ENCODE data around the gene ARHGAP22.

ARHGAP22 gene

DNA sequence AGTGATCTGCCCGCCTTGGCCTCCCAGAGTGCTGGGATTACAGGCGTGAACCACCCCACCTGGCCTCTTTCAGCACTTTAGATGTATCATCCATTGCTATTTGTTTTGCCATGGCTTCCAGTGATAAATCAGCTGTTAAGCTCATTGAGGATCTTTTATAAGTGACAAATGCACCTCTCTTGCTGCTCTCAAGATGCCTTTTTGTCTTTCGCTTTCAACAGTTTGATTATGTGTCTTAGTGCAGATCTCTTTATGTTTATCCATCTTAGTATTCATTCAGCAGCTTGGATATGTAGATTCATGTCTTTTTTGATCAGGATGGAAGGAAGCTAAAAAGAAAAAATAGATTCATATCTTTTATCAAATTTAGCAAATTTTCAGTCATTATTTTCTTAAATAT, 192.8 kb downstream of the ARHGAP22 start:
- FAIRE-seq = no peak
- TF ChIP-seq SPI1 (IDR thresholded peaks at IDR 0.05; ENCODE audit: low read depth, low read length) (no peak), PAX5 (IDR thresholded peaks at IDR 0.05; ENCODE audit: insufficient read depth, low read length, severe bottlenecking) (no peak), POLR2AphosphoS5 (IDR thresholded peaks at IDR 0.05; ENCODE audit: low read depth, low read length) (no peak), TAF1 (IDR thresholded peaks at IDR 0.05; ENCODE audit: low read depth, low read length) (no peak), POU2F2 (IDR thresholded peaks at IDR 0.05; ENCODE audit: low read depth, low read length) (no peak)
- DNase-seq (ENCODE audit: insufficient read length, low spot score) = no peak

GRCh38 chr10:48411510-48411909, 193.4 kb downstream of the ARHGAP22 start:
- FAIRE-seq = no peak
- TF ChIP-seq TAF1 (IDR thresholded peaks at IDR 0.05; ENCODE audit: low read depth, low read length) (no peak), POLR2AphosphoS5 (IDR thresholded peaks at IDR 0.05; ENCODE audit: low read depth, low read length) (no peak), POLR2A (IDR thresholded peaks at IDR 0.05; ENCODE audit: low read depth, low read length) (no peak), PAX5 (IDR thresholded peaks at IDR 0.05; ENCODE audit: insufficient read depth, low read length, severe bottlenecking) (no peak), SPI1 (IDR thresholded peaks at IDR 0.05; ENCODE audit: low read depth, low read length) (no peak), POU2F2 (IDR thresholded peaks at IDR 0.05; ENCODE audit: low read depth, low read length) (no peak)
- DNase-seq (ENCODE audit: insufficient read length, low spot score) = no peak

- no peak for FAIRE-seq
- TF ChIP-seq TAF1 (IDR thresholded peaks at IDR 0.05; ENCODE audit: low read depth, low read length) (no peak), POLR2AphosphoS5 (IDR thresholded peaks at IDR 0.05; ENCODE audit: low read depth, low read length) (no peak), POLR2A (IDR thresholded peaks at IDR 0.05; ENCODE audit: low read depth, low read length) (no peak), POU2F2 (IDR thresholded peaks at IDR 0.05; ENCODE audit: low read depth, low read length) (no peak), SPI1 (IDR thresholded peaks at IDR 0.05; ENCODE audit: low read depth, low read length) (no peak), PAX5 (IDR thresholded peaks at IDR 0.05; ENCODE audit: insufficient read depth, low read length, severe bottlenecking) (no peak)
- DNase-seq (ENCODE audit: insufficient read length, low spot score) = no peak
These were observed 194.4 kb downstream of the ARHGAP22 start for GRCh38 chr10:48410503-48410902.

GRCh38 chr10:48406658-48407057, 198.2 kb downstream of the ARHGAP22 start:
- FAIRE-seq = no peak
- TF ChIP-seq SPI1 (IDR thresholded peaks at IDR 0.05; ENCODE audit: low read depth, low read length) = no peak
- no peak for TF ChIP-seq TAF1 (IDR thresholded peaks at IDR 0.05; ENCODE audit: low read depth, low read length)
- no peak for TF ChIP-seq PAX5 (IDR thresholded peaks at IDR 0.05; ENCODE audit: insufficient read depth, low read length, severe bottlenecking)
- TF ChIP-seq POU2F2 (IDR thresholded peaks at IDR 0.05; ENCODE audit: low read depth, low read length) = no peak
- no peak for TF ChIP-seq POLR2AphosphoS5 (IDR thresholded peaks at IDR 0.05; ENCODE audit: low read depth, low read length)
- TF ChIP-seq POLR2A (IDR thresholded peaks at IDR 0.05; ENCODE audit: low read depth, low read length) = no peak

DNA sequence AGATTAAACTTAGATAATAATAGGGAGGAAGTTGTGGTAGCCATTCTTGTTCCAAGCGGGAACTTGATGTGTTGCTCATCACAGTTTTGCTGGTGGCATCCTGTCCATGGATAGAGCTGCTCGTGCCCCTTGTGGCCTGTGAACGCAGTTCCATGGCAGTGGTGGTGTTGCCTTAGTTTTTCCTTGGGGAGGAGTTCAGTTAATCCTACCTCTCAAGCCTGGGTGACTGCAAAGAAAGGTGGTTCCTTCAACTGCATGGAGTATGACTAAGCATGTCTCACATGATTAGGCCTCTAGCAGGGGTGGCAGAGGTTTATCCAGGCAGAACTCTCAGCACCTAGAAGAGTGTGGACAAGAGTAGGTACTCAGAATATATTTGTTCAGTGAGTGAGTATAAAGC, 198.7 kb downstream of the ARHGAP22 start:
- no peak for TF ChIP-seq SPI1 (IDR thresholded peaks at IDR 0.05; ENCODE audit: low read depth, low read length)
- no peak for TF ChIP-seq PAX5 (IDR thresholded peaks at IDR 0.05; ENCODE audit: insufficient read depth, low read length, severe bottlenecking)
- peak; percentile 51 for FAIRE-seq
- DNase-seq (ENCODE audit: insufficient read length, low spot score) = no peak

More at GRCh38 chr10:48406658-48407057, 198.2 kb downstream of the ARHGAP22 start:
- DNase-seq (ENCODE audit: insufficient read length, low spot score) = no peak

DNA sequence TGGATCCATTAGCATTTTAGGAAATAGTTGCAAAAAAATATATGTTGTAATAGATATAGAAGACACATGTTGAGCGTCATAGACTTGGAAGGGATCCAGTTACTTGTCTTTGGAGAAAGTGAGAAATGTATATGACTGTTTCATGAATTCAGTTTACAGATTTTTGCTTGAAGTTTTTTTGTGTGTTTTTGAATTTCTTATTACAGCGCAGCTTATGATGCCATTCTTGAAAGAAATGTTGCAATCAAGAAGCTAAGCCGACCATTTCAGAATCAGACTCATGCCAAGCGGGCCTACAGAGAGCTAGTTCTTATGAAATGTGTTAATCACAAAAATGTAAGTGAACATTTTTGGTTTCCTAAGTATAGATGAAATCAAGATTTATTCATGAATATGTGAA, 200.2 kb downstream of the ARHGAP22 start:
- no peak for TF ChIP-seq POLR2AphosphoS5 (IDR thresholded peaks at IDR 0.05; ENCODE audit: low read depth, low read length)
- no peak for TF ChIP-seq POU2F2 (IDR thresholded peaks at IDR 0.05; ENCODE audit: low read depth, low read length)
- TF ChIP-seq POLR2A (IDR thresholded peaks at IDR 0.05; ENCODE audit: low read depth, low read length) = no peak
- no peak for TF ChIP-seq PAX5 (IDR thresholded peaks at IDR 0.05; ENCODE audit: insufficient read depth, low read length, severe bottlenecking)
- no peak for TF ChIP-seq SPI1 (IDR thresholded peaks at IDR 0.05; ENCODE audit: low read depth, low read length)
- TF ChIP-seq TAF1 (IDR thresholded peaks at IDR 0.05; ENCODE audit: low read depth, low read length) = no peak
- DNase-seq (ENCODE audit: insufficient read length, low spot score) (no peak), FAIRE-seq (no peak)

DNA sequence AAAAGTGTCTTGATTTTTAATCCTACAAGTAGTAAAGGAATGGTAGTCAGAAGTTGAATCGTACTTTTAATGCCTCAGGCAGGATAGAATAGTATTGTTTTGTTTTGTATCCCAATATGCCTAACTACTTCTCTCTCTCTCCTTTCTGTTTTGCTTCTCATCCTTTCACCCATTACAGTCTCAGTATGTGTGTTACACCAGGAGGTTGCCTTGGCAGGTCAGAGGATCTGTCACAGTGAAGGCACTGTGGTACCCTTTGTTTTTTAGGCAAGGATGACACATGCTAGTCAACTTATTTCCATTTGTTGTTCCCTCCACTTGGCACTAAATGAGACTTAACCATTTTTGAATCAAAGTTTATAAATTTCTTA, 204.0 kb downstream of the ARHGAP22 start:
- TF ChIP-seq TAF1 (IDR thresholded peaks at IDR 0.05; ENCODE audit: low read depth, low read length) (no peak), POU2F2 (IDR thresholded peaks at IDR 0.05; ENCODE audit: low read depth, low read length) (no peak), POLR2A (IDR thresholded peaks at IDR 0.05; ENCODE audit: low read depth, low read length) (no peak), PAX5 (IDR thresholded peaks at IDR 0.05; ENCODE audit: insufficient read depth, low read length, severe bottlenecking) (no peak), SPI1 (IDR thresholded peaks at IDR 0.05; ENCODE audit: low read depth, low read length) (no peak), POLR2AphosphoS5 (IDR thresholded peaks at IDR 0.05; ENCODE audit: low read depth, low read length) (no peak)
- DNase-seq (ENCODE audit: insufficient read length, low spot score) (no peak), FAIRE-seq (peak; percentile 38)

DNA sequence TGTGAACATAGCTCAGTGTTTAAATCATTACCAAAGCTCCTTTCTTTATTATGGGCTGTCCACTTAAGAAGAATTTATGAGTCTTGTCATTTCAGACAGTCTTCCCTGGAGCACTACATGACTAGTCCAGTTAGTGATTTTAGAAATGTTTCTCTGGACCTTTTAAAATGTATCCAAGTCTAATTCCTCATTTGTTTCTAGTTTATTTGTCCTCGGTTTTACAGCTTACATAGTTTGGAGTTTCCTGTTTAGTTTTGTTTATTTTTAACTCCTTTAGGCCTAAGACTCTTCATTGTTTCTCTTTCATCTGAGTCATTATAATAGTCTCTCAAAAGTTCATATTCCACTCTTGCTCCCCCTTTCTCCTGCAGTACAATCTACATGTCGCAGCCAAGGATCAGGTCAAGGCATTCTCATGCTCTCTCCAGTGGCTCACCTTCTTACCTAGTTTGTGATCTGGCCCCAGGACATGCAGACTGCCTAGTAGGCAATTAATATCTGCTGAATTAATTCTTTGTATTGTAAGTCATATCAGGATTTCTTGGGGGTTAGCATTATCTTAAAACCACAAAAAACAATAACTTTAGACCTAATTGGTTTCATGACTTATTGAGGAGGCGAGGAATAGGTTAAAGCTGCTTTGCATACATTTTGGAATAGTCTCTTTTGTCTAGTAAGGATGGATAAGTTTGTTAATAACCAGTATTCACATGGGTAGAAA, 204.6 kb downstream of the ARHGAP22 start:
- TF ChIP-seq PAX5 (IDR thresholded peaks at IDR 0.05; ENCODE audit: insufficient read depth, low read length, severe bottlenecking) = no peak
- no peak for DNase-seq (ENCODE audit: insufficient read length, low spot score)
- FAIRE-seq = peak; percentile 13

- FAIRE-seq (no peak), DNase-seq (ENCODE audit: insufficient read length, low spot score) (no peak)
- TF ChIP-seq POLR2A (IDR thresholded peaks at IDR 0.05; ENCODE audit: low read depth, low read length) = no peak
These were observed 205.3 kb downstream of the ARHGAP22 start for GRCh38 chr10:48399551-48399950.

- peak; percentile 74 for FAIRE-seq
- no peak for DNase-seq (ENCODE audit: insufficient read length, low spot score)
- TF ChIP-seq TAF1 (IDR thresholded peaks at IDR 0.05; ENCODE audit: low read depth, low read length) (no peak), POU2F2 (IDR thresholded peaks at IDR 0.05; ENCODE audit: low read depth, low read length) (no peak), POLR2A (IDR thresholded peaks at IDR 0.05; ENCODE audit: low read depth, low read length) (no peak), POLR2AphosphoS5 (IDR thresholded peaks at IDR 0.05; ENCODE audit: low read depth, low read length) (no peak), PAX5 (IDR thresholded peaks at IDR 0.05; ENCODE audit: insufficient read depth, low read length, severe bottlenecking) (no peak), SPI1 (IDR thresholded peaks at IDR 0.05; ENCODE audit: low read depth, low read length) (no peak)
These were observed 205.8 kb downstream of the ARHGAP22 start for GRCh38 chr10:48399056-48399541.
